OCI-LY7 (cell line): Measurements from ENCODE around the gene DAPK1. TPM values are rescaled to one million over a fixed set of nuclear protein-coding genes. Genes with fewer than 3 reads are reported as not detected.

Experiments used
- BruUV-seq: library from RNA; stranded (reverse); fragments of 400-500 nt; replicated peaks from 2 replicates; lab custom pipeline; 2021; lab: Mats Ljungman, UMichigan
- CTCF ChIA-PET: fragments of 300-600 bp; sonication (Branson Sonifier 250); formaldehyde crosslinking; loops from one replicate; lab custom pipeline; 2022; ENCODE audit warnings: antibody characterized with exemption; ENCODE audit not compliant: unreplicated experiment; lab: Charles Lee
- POLR2A ChIA-PET: fragments of 300-600 bp; sonication (Branson Sonifier 250); formaldehyde crosslinking; loops from one replicate; lab custom pipeline; 2022; ENCODE audit warnings: antibody characterized with exemption; lab: Charles Lee
- DNase-seq: peaks from one replicate; pipeline ENCODE4 v3.0.0-alpha.2; 2015; ENCODE audit warnings: low spot score
- H2AFZ ChIP-seq: fragments of 200-600 bp; sonication (generic), shearing (Covaris generic); 2 replicates; pipeline ENCODE4 v1.6.1; 2014; ENCODE audit warnings: mild to moderate bottlenecking, antibody characterized with exemption, low read length, moderate library complexity
- H3K27ac ChIP-seq: fragments of 200-600 bp; sonication (generic); 2 replicates; pipeline ENCODE4 v1.5.1; 2014; ENCODE audit warnings: mixed run types, low read depth, mild to moderate bottlenecking, moderate library complexity, low read length, inconsistent platforms; ENCODE audit not compliant: poor library complexity, severe bottlenecking
- H3K36me3 ChIP-seq: fragments of 200-600 bp; sonication (generic); 2 replicates; pipeline ENCODE4 v1.6.1; 2014; ENCODE audit warnings: mild to moderate bottlenecking, antibody characterized with exemption, low read length, moderate library complexity, mixed read lengths; ENCODE audit not compliant: insufficient read depth
- H3K4me1 ChIP-seq: fragments of 200-600 bp; sonication (generic); 2 replicates; pipeline ENCODE4 v1.5.1; 2014; ENCODE audit warnings: mild to moderate bottlenecking, low read length; ENCODE audit not compliant: insufficient read depth, poor library complexity, severe bottlenecking
- H3K4me2 ChIP-seq: fragments of 200-600 bp; sonication (generic); 2 replicates; pipeline ENCODE4 v1.6.1; 2014; ENCODE audit warnings: mild to moderate bottlenecking, low read length
- H3K4me3 ChIP-seq: fragments of 200-600 bp; sonication (generic); 2 replicates; pipeline ENCODE4 v1.5.1; 2014; ENCODE audit warnings: mild to moderate bottlenecking, low read depth, low read length; ENCODE audit not compliant: poor library complexity, severe bottlenecking
- H3K79me2 ChIP-seq: fragments of 200-600 bp; sonication (generic); 2 replicates; pipeline ENCODE4 v1.6.1; 2016; ENCODE audit warnings: low read depth, mild to moderate bottlenecking, low read length, moderate library complexity, mixed read lengths; ENCODE audit not compliant: insufficient read depth
- H3K9me2 ChIP-seq: fragments of 200-600 bp; sonication (generic); 2 replicates; pipeline ENCODE4 v1.6.1; 2016; ENCODE audit warnings: mild to moderate bottlenecking, low read length, mixed read lengths; ENCODE audit not compliant: insufficient read depth
- H3K9me3 ChIP-seq: fragments of 200-600 bp; sonication (generic); 2 replicates; pipeline ENCODE4 v1.6.1; 2014; ENCODE audit warnings: mild to moderate bottlenecking, mixed run types, low read length, mixed read lengths
- H4K20me1 ChIP-seq: fragments of 200-600 bp; sonication (generic); 2 replicates; pipeline ENCODE4 v1.6.1; 2014; ENCODE audit warnings: mild to moderate bottlenecking, antibody characterized with exemption, low read length, moderate library complexity, mixed read lengths; ENCODE audit not compliant: insufficient read depth
- CTCF ChIP-seq: fragments of 200-600 bp; sonication (generic); conservative IDR thresholded peaks from 2 replicates; pipeline ENCODE4 v1.5.1; 2014; ENCODE audit warnings: mild to moderate bottlenecking, antibody characterized with exemption, low read length, moderate library complexity, mixed read lengths
- EZH2phosphoT487 ChIP-seq: fragments of 200-600 bp; sonication (generic); IDR thresholded peaks from 2 replicates; pipeline ENCODE4 v1.6.1; 2018; ENCODE audit warnings: low read depth, borderline replicate concordance, mild to moderate bottlenecking, mixed run types, antibody characterized with exemption, low read length, moderate library complexity, mixed read lengths
- intact Hi-C: fragments of 100-400 bp; cut with micrococcal nuclease; formaldehyde crosslinking; loops from one replicate; pipeline ENCODE4 v1.10.0; 2022; ENCODE audit not compliant: unreplicated experiment
- total RNA-seq, 2 experiments: library from RNA; depleted of rRNA in 1 of 2; stranded (reverse); fragments of >200 nt in 1 of 2; shearing (Covaris generic) in 1 of 2; gene quantifications; 2 replicates each; pipeline ENCODE4 v1.2.3, GENCODE V29; 2014 to 2022

The DAPK1 gene
- total RNA-seq, 2 experiments from 2014 or later, result 0.25 to 3.5 TPM

DNA sequence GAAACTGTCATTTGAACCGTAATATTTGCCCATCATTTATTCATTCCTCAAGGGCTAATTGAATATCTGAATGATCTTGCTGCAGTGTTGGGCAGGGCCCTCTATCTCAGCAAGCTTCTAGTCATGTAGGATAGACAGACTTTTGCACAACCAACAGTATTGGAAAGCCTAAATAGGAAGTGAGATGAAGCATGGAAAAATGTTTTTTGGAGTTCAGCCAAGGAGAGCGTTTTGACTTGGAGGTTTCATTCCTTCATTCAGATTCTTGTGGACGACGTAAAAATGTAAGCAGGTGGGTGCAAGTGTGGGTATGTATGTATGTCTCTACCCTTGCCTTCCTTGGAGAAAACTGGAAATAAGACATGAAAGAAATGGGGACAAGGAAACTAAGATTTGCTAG, 15.5 kb downstream of the DAPK1 start:
- no peak for TF ChIP-seq CTCF
- intact Hi-C loops, result no loop called here
- Histone ChIP-seq H3K4me2 (no peak overlapping the region), H3K27ac (no peak overlapping the region), H3K9me2 (no peaks in the 10 kb centered on the region), H3K4me1 (peaks cover 17% of the 10 kb centered on the region), H3K36me3 (no peaks in the 10 kb centered on the region), H3K4me3 (no peak overlapping the region), H4K20me1 (no peaks in the 10 kb centered on the region), H3K9me3 (no peaks in the 10 kb centered on the region), H2AFZ (no peak overlapping the region), H3K79me2 (no peaks in the 10 kb centered on the region)
- BruUV-seq, result no TSS peak
- POLR2A ChIA-PET, result no interaction called here
- CTCF ChIA-PET, result no interaction called here
- DNase-seq, result no peak

- Histone ChIP-seq H4K20me1 (no peaks in the 10 kb centered on the region), H2AFZ (no peak overlapping the region), H3K79me2 (no peaks in the 10 kb centered on the region), H3K4me3 (no peak overlapping the region), H3K9me2 (no peaks in the 10 kb centered on the region), H3K27ac (no peak overlapping the region), H3K36me3 (no peaks in the 10 kb centered on the region), H3K4me1 (peaks cover 21% of the 10 kb centered on the region), H3K9me3 (no peaks in the 10 kb centered on the region), H3K4me2 (no peak overlapping the region)
- no peak for DNase-seq
- intact Hi-C loops, result no loop called here
- ChIA-PET POLR2A (interaction anchor here (2.3 kb wide), 1 partner anchor 66 kb away, joined by 4 read pairs; no protein-coding TSS in a partner anchor), CTCF (no interaction called here)
- BruUV-seq, result no TSS peak
- TF ChIP-seq EZH2phosphoT487, result no peak
- no peak for TF ChIP-seq CTCF
Measured at GRCh38 chr9:87513880-87514535, 16.3 kb downstream of the DAPK1 start.

GRCh38 chr9:87515006-87515405, 17.3 kb downstream of the DAPK1 start:
- CTCF ChIA-PET, result interaction anchor here (0.6 kb wide), 1 partner anchor 213 kb away, joined by 3 read pairs; no protein-coding TSS in a partner anchor
- POLR2A ChIA-PET, result interaction anchor here (0.8 to 2.3 kb wide), 6 partner anchors 8 to 65 kb away, joined by 3 to 9 read pairs (median 4); no protein-coding TSS in a partner anchor
- no peak for DNase-seq
- Histone ChIP-seq H3K27ac (no peak overlapping the region), H4K20me1 (no peaks in the 10 kb centered on the region), H3K36me3 (no peaks in the 10 kb centered on the region), H3K9me2 (no peaks in the 10 kb centered on the region), H3K79me2 (no peaks in the 10 kb centered on the region), H3K4me1 (peaks cover 29% of the 10 kb centered on the region), H3K4me3 (no peak overlapping the region), H3K4me2 (no peak overlapping the region), H3K9me3 (no peaks in the 10 kb centered on the region), H2AFZ (no peak overlapping the region)
- intact Hi-C loops, result no loop called here
- no TSS peak for BruUV-seq
- TF ChIP-seq EZH2phosphoT487, result no peak
- TF ChIP-seq CTCF, result no peak
